Testis (tissue), 3 donors: ENCODE data around the gene PAM16. TPM values are rescaled to one million over a fixed set of nuclear protein-coding genes. Genes with fewer than 3 reads are reported as not detected.

Experiments used
- DNase-seq: peaks from one replicate; pipeline ENCODE4 v3.0.0-alpha.2; 2019
- H3K27ac ChIP-seq, 2 donors: fragments of 200-600 bp; sonication (generic); one replicate each; pipeline ENCODE4 v1.5.1; 2019
- H3K27me3 ChIP-seq: fragments of 200-600 bp; sonication (generic); one replicate; pipeline ENCODE4 v1.5.1; 2019
- H3K36me3 ChIP-seq: fragments of 200-600 bp; sonication (generic); one replicate; pipeline ENCODE4 v1.5.1; 2017; ENCODE audit warnings: low read depth; ENCODE audit errors: missing control alignments
- H3K4me1 ChIP-seq: fragments of 200-600 bp; sonication (generic); one replicate; pipeline ENCODE4 v1.5.1; 2019
- H3K4me3 ChIP-seq, 2 donors: fragments of 200-600 bp; sonication (generic); one replicate each; pipeline ENCODE4 v1.5.1; 2017 to 2019
- H3K9me3 ChIP-seq: fragments of 200-600 bp; sonication (generic); one replicate; pipeline ENCODE4 v1.5.1; 2017
- CTCF ChIP-seq, 3 experiments: fragments of 450-650 bp in 2 of 3; fragments of 200-600 bp in 1 of 3; sonication (generic) in 1 of 3; IDR thresholded peaks; one replicate each; pipeline ENCODE4 v1.5.1; 2016 to 2019; ENCODE audit warnings: antibody characterized with exemption in 3 of 3, mild to moderate bottlenecking in 2 of 3, moderate library complexity in 1 of 3
- POLR2A ChIP-seq: fragments of 450-650 bp; IDR thresholded peaks from one replicate; pipeline ENCODE4 v1.6.1; 2017; ENCODE audit warnings: antibody characterized with exemption, mild to moderate bottlenecking, moderate library complexity
- WGBS, 2 donors: methylation state at CpG; one replicate each; pipeline ENCODE4 v1.1.5; 2018; 5-methylcytosine and 5-hydroxymethylcytosine counted together
- intact Hi-C: fragments of 100-400 bp; cut with DNase I; formaldehyde crosslinking; loops from one replicate; pipeline ENCODE4 v1.15.1; 2023; ENCODE audit warnings: low total_unique reads
- polyA plus RNA-seq: library from polyadenylated mRNA; stranded (reverse); fragments of 350-450 nt; fragmentation: Illumina TruSeq; extraction: RNeasy Lipid Tissue Mini Kit (QIAGEN cat#74804); gene quantifications from one replicate; pipeline ENCODE4 v1.2.3, GENCODE V29; 2014; ENCODE audit warnings: low read depth, low replicate concordance; ENCODE audit not compliant: insufficient read depth
- total RNA-seq, 2 donors: library from RNA; depleted of rRNA; stranded (reverse); fragments of >200 nt; gene quantifications; one replicate each; pipeline ENCODE4 v1.2.3, GENCODE V29; 2016

PAM16 gene
- total and polyA plus RNA-seq, 3 donors from 2014 or later: 61.8 to 148 (median 126) TPM

- peak overlapping the region in 1 of 2 donors; percentile 50 for H3K27ac ChIP-seq
- TF ChIP-seq CTCF (IDR thresholded peaks at IDR 0.05) (no peak), POLR2A (no peak)
- no peaks in the 10 kb centered on the region for H3K9me3 ChIP-seq
- intact Hi-C loops: no loop called here
- no peak overlapping the region for H3K4me3 ChIP-seq
- peaks cover 52% of the 10 kb centered on the region for H3K4me1 ChIP-seq
- 66 to 67% methylated on average over 12 to 27 of the region's 27 CpGs for whole genome bisulfite sequencing, 2 donors
- H3K27me3 ChIP-seq: no peaks in the 10 kb centered on the region
- no peaks in the 10 kb centered on the region for H3K36me3 ChIP-seq
- no peak for DNase-seq
Observed at GRCh38 chr16:4389051-4389955, 38.2 kb upstream of the PAM16 start.

- no peak for DNase-seq
- Histone ChIP-seq H3K27me3 (no peaks in the 10 kb centered on the region), H3K27ac (peak overlapping the region in 1 of 2 donors; percentile 50), H3K4me3 (no peak overlapping the region), H3K9me3 (no peaks in the 10 kb centered on the region), H3K36me3 (no peaks in the 10 kb centered on the region), H3K4me1 (peaks cover 48% of the 10 kb centered on the region)
- TF ChIP-seq POLR2A (no peak), CTCF (IDR thresholded peaks at IDR 0.05) (no peak)
- intact Hi-C loops: no loop called here
- 76 to 78% methylated on average over 9 to 19 of the region's 19 CpGs for WGBS, 2 donors
Observed at GRCh38 chr16:4388271-4389021, 37.3 kb upstream of the PAM16 start.

- intact Hi-C loops: no loop called here
- H3K4me1 ChIP-seq: peaks cover 41% of the 10 kb centered on the region
- WGBS, 2 donors: 86 to 90% methylated on average over 11 to 17 of the region's 20 CpGs
Observed at GRCh38 chr16:4387781-4388180, 36.7 kb upstream of the PAM16 start.

GRCh38 chr16:4386951-4387565, 35.9 kb upstream of the PAM16 start:
- H3K27me3 ChIP-seq: no peaks in the 10 kb centered on the region
- no peak for TF ChIP-seq CTCF (IDR thresholded peaks at IDR 0.05)
- no peak for TF ChIP-seq POLR2A
- 54 to 76% methylated on average over 5 to 10 of the region's 10 CpGs for WGBS, 2 donors
- no peaks in the 10 kb centered on the region for H3K36me3 ChIP-seq
- no peak overlapping the region for H3K4me3 ChIP-seq
- peaks cover 35% of the 10 kb centered on the region for H3K4me1 ChIP-seq
- H3K27ac ChIP-seq: peak overlapping the region; percentile 1 to 57
- intact Hi-C loops: no loop called here
- DNase-seq: no peak
- no peaks in the 10 kb centered on the region for H3K9me3 ChIP-seq

More at GRCh38 chr16:4387781-4388180, 36.7 kb upstream of the PAM16 start:
- TF ChIP-seq POLR2A (no peak), CTCF (IDR thresholded peaks at IDR 0.05) (no peak)
- no peak for DNase-seq
- no peaks in the 10 kb centered on the region for H3K36me3 ChIP-seq
- H3K4me3 ChIP-seq: no peak overlapping the region
- peak overlapping the region in 1 of 2 donors; percentile 20 for H3K27ac ChIP-seq
- H3K9me3 ChIP-seq: no peaks in the 10 kb centered on the region
- no peaks in the 10 kb centered on the region for H3K27me3 ChIP-seq
